Hypothalamus (tissue), 51 donors: ENCODE results near the gene GALT.
A peak's percentile ranks its signal among the peaks of the same experiment; 100 is the strongest.
"Not testable (repeated sequence)": the region's sequence is repeated elsewhere in the genome, so short reads cannot be mapped to it uniquely, and the experiment has no call there.

Experiments
- DNase-seq, 51 donors: peaks; one replicate each; lab custom pipeline; 2025; lab: John Stamatoyannopoulos, UW

Gene GALT

DNA sequence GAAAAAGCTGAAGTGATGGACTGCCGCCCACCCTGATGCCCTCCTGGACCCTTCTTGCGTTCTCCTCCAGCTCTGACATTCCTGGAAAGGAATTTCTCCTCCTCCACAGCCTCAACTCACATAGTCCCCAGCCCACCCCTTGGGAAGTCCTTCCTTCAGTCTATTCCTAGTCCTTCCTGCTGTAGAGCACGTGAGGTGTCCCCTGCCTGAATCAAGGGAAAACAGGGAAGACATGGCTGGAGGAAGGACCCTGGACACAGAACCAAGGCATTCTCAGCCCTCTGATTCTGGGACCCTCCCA is 21.3 kb upstream of the GALT start:
- no peak for DNase-seq

DNA sequence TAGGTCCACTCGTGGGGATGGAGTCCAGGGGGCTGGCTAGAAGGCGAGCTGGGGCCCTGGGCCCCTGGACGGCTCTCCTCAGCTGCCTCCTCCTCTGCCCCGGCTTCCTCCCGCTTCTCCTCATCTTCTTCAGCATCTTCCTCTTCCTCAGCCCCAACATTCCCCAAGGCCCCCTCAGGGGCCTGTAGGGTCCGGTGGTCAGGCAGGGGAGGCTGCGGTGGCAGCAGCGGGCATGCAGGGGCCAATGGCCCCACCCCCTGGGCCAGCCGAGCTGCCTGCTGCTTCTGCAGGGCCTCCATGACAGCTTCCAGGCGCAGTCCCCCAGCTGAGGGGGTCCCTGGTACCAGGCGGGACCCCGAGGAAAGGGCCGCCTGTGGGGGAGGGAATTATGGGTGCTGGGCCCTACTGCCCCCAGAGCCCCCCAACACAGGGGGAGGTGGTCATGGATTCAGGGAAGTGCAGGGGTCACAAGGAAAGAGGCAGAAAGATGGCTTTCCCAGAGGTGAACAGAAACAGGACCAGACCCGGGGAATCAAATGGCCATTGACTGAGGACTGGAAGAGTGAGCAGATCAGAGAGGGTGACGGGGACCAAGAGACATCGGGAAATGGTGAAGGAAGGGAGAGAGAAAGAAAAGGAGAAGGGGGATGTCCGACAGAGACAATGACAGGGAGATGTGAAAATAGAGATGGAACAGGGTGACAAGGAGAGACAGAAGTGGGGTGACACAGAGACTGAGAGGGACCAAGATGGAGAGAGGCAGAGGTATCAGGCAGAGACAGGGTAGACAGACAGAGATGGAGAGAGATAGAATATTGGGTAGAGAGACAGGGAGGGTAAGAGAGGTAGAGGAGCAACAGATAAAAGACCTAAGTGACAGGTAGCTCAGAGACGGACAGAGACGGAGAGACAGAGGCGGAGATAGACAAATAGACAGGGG is 18.5 kb upstream of the GALT start:
- DNase-seq: no peak

DNA sequence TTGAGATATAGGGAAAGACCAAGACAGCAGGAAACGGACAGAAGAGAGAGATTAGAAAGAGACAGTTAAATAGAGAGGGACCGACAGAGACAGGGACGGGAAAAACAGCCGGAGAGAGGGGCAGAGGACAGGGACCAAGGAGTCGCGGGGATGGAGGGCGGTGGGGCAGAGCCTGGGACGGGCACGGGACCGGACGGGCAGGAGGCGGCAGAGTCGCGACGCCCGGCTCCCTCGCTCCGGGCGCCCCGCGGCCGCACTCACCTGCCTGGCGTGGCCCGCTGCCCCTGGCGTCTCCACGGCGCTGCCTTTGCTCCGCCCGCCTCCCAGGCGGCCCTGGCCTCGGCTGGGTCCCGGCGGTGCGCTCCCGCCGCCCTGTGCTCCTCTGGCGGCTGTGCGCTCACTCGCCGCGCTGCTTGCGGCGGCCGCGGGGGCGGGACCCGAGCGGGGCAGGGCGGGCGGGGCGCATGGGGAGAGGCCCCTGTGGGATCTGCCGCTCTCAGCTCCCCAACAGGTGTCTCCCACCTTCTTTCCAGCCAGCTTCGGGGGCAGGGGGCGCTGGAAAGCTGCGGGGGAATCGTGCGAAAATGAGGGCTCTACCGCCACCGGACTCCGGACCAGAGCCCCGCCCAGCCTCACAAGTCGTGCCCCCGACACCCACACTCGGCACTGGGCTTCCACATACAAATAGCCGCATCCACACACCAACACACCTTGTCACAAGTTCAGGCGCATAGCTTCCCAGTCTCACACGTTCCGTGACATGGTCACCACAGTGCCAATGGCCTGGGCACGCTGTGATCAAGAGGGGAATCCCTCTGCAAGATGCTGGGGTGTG is 17.6 kb upstream of the GALT start, which contains the start of gene ARID3C:
Gene ARID3C, minus strand, starts transcription at position 411 of the 835 bp plus-strand sequence. CDS start 1,052 bp downstream, outside the sequence.
- peak in 3 of 51 donors; percentile 15 to 19 (median 19) for DNase-seq

DNA sequence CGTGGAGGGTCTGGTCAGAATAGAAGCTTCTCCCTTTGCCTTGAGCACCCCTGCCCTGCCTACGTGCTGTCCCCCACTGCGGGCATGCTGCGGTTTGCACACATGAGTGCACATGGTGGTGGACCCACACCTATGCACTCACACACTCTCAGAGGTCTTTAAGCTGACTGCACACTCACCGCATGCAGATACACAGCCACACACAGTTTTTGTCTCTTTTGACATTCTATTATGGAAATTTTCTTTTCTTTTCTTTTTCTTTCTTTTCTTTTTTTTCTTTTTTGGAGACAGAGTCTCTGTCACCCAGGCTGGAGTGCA is 17.0 kb upstream of the GALT start:
- no peak for DNase-seq

DNA sequence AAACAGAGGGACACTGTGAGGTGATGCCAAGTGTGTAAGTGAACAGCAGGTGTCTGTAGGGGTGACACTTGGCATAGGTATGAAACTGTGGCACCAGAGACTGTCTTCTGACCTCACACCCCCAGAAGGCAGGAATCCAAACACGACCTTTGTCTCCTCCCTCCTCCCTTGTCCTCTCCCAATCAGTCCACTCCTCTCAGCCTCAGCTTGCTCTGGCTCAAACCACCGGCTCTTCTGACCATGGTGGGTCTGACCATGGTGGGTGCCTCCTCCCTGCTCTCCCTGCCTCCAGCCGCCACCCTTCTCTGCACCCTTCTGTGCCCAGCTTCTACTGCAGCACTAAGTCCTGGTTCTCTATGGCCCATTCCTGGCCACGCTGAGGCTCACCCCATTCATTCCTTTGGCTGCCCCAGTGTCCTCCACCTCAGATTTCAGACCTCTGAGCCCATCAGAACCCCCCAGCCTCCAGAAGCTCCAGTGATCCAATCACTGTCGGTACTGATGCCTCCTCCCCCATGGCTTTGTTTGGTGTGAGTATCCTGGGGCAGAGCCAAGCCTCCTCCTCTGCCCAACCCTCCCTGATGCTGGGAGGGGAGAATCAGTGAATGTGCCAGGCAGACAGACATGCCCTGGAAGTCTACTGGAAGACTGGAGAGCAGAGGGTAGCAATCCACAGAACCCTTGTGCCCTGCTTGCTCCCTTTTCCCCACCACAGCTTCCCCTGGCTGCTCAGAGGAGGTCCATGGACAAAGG is 15.9 kb upstream of the GALT start:
- DNase-seq: no peak

DNA sequence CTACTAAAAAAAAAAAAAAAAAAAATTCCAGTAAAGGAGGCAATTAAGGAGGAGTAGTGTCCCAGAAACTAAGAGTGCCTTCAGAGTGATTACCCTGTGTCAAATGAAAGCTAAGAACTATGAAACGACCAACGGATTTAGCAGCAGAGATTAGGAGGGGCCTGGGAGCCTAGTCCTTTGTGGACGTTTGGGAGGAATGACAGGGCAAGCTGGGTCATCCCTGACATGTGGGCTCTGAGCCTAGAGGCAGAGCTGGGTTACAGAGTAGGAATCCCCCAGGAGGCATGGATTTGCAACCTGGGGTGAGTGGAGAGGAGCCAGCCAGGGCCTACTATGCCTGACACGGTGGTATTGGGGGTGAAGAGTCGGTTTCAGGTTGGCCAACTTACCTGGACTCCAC is 13.3 kb upstream of the GALT start:
- DNase-seq: no peak

DNA sequence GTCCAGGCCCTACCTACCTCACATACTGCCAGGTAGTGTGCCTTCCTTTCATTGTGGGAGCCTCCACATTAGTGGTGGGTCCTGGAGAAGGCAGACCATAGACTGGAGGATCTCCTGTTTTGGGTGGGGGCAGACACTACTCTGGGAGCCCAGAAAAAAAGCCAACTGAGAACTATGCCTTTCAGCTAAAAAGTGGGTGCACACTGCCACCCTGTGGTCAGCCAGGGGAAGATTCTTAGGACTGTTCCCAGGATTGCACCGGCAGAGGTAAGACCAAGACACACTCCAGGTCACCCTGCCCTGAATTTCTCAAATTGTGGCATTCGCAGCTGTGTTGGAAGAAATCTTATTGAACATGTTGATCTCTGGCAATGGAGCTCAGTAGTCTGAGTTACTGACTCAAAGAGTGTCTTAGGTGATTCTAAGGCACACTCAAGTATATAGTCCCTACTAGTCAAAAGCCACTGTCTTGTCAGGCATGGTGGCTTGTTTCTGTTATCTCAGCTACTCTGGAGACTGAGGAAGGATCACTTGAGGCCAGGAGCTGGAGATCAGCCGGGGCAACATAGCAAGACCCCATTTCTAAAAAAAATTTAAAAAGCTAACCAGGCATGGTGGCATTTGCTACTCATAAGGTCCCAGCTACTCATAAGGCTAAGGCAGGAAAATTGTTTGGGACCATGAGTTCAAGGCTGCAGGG is 12.5 kb upstream of the GALT start:
- DNase-seq: peak in 41 of 51 donors; percentile 13 to 73 (median 45)

DNA sequence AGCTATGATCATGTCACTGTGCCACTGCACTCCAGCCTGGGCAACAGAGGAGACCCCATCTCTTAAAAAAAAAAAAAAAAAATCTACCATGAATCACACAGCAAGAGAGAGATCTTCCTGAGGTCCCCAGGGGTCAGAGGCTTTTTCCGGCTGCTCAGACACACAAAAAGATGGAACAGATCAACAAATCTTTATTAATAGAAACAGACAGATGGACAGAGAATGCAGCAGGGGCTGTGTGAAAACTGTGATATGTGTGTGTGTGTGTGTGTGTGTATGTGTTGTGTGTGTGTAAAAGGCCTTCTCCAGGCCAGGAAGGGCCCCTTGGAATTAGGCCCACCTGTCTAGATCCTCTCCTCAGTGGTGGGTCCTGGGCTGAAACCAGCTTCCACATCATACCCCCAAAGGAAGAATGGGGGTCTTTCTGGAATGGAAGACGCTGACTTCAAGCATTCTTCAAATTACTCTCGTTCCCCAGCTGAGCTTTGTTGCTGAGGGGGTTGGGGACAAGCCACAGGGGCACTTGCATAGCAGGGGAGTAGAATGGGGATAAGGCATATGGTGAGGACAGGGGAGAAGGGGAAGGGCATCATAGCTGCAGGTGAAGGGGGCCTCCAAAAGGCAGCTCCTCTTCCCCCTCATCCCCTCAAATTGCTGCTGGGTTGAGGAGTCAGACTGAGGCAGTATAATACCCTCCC is 11.8 kb upstream of the GALT start:
- no peak for DNase-seq

DNA sequence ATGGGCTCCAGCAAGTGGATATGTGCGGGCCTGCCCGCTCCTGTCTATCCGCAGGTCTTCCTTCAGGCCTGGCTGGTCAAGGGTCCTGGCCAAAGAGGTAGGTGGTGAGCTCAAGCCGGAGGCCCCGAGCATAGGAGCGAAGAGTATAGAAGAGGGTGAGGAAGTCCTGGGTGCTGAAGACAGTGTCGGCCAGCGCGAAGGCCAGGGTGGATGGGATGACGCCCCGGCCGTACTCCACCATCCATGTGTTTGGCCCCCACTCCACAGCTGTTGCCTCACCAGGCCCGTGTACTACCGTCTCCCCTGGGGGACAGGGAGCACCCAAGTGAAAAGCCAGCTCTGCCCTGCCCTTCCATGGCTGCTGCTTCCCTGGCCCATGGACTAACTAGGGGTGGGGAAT is 10.9 kb upstream of the GALT start:
- no peak for DNase-seq

DNA sequence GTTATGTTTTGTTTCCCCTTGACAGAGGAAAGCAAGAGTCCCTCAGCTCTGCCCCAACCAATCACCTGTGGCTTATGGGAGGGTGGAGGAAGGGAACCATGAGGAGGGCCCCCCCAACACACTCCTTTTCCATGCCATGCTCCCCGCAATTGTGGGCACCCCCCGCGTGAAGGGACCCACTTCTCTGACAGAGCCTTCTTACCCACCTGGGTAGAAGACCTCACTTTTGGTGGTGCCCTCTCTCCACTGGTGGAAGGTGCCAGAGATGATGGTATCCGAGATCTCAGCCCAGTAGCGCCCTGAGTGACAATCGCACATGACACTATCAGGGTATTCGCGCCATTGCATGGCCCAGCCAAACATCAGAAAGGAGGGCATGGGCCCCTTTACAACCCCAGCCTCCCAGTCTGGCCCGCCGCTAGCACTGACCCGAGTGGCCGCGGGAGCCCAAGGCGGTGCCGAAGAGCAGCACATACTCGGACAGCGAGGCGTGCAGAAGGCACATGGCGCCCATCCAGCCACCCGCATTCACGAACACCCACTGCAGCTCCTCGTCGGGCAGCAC is 9.6 kb upstream of the GALT start:
- peak in 8 of 51 donors; percentile 28 to 59 (median 50) for DNase-seq

DNA sequence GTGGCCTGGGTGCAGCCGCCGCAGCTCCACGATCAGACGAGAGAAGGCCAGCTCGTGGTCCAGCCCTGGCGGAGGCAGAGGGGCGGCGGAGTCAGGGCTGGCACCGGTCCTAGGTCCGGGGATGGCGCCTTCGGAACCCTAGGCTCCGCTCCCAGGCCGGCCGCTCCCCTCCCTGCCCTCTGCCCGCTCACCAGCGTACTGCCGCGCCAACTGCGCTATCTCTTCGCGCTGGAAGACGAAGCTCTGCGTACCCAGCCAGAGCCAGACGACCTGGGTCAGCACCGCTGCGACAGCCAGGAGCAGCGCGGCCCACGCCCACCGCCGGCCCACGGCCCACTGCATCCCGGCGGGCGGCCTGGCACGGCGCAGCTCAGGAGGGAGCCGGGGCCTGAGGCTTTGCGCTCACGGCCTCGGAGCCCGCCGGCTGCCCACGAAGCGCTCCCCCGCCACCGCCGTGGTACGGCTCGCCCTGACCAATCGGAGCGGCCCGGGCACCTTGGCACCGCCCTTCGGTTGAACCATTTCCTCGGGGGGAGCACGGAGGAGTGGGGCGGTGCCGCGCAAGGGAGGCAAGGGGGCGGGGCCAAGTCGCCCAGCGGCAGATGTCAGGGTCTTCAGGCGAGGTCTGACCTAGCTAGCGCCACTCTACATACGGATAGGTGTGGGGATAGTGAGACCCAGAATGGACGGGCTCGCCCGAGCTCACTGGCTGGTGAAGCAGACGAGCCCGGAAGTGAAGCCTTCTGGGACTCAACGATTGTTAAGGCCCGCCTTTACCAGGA is 8.9 kb upstream of the GALT start, which contains the start of gene SIGMAR1:
Gene SIGMAR1, minus strand, starts transcription at position 432 of the 782 bp plus-strand sequence. Its CDS starts 90 bp downstream, at position 342.
- peak; percentile 52 to 97 (median 88) for DNase-seq

DNA sequence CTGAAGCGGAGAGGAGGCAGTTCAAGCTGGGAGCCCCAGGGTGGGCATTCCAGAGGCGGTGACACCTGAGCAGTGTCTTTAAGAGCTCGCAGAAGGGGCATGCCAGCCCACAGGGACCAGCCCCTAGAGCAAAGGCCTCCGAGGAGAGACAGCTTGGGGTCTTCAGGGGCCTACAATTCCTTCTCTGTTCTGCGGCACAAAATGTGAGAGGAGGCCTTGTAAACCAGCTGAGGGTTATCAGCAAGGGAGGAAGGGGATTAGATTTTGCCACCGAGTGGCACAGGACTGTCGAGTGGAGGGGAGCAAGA is 8.4 kb upstream of the GALT start:
- DNase-seq: peak in 1 of 51 donors; percentile 38

DNA sequence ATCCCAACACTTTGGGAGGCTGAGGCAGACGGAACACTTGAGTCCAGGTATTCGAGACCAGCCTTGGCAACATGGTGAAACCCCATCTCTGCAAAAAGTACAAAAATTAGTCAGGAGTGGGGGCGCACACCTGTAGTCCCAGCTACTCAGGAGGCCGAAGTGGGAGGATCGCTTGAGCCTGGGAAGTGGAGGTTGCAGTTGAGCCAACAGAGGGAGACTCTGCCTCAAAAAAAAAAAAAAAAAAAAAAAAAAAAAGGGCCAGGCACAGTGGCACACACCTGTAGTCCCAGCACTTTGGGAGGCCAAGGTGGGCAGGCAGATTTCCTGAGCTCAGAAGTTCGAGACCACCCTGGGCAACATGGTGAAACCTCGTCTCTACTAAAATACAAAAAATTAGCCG is 7.2 kb upstream of the GALT start:
- not testable (repeated sequence) for DNase-seq

DNA sequence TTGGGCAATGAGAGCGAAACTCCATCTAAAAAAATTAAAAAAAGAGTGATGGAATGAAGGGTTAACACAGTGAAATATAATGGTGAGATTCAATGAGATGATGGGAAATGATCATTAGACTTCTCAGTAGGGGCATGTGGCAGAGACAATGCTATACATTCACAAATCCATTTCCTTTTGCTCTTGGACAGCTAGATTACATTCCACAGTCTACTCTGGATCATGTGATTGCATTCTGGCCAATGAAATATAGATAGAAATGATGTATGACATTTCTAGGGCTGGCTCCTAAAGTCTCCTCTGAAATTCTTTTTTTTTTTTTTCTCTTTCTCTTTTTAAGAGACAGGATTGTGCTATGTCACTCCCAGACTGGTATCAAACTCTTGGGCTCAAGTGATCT is 3.8 kb upstream of the GALT start:
- no peak for DNase-seq

DNA sequence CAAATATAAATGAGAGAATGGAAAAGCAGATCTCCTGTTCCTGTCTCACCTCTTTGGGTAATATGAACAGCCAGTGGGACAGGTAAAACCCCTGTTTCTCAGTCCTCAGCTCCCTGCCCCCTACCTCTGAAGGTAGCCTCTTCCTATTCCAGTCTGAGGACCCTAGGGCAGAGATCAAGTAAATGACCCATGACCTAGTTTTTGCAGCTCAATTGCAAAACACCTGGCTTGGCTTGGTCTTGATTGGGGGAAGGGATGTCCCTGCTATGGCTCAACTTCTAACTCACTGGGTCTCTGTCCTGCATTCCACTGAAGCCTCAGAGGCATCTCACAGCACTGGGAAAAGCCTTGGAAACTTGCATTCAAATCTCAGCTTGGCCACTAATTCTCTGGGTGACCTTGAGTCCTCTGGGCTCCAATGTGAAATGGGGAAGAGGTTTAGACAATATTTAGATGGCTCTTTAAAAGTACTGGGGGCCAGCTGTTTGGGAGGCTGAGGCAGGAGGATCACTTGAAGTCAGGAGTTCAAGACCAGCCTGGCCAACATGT is 1.6 kb upstream of the GALT start:
- DNase-seq: no peak

DNA sequence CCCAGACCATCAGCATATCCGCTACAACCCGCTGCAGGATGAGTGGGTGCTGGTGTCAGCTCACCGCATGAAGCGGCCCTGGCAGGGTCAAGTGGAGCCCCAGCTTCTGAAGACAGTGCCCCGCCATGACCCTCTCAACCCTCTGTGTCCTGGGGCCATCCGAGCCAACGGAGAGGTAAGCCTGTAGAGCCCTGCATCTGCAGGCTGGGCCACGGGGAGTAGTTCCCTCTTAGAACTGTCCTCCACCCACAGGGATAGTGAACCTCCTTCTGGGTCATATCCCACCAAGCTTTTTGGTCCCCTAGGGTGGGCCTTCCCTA is 569 bp downstream of the GALT start:
- DNase-seq: peak in 1 of 51 donors; percentile 45

DNA sequence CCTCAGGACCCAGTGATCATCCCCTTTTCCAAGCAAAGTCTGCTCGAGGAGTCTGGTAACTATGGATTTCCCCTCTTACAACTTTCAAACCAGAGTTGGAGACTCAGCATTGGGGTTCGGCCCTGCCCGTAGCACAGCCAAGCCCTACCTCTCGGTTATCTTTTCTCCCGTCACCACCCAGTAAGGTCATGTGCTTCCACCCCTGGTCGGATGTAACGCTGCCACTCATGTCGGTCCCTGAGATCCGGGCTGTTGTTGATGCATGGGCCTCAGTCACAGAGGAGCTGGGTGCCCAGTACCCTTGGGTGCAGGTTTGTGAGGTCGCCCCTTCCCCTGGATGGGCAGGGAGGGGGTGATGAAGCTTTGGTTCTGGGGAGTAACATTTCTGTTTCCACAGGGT is 1.2 kb downstream of the GALT start:
- DNase-seq: no peak

DNA sequence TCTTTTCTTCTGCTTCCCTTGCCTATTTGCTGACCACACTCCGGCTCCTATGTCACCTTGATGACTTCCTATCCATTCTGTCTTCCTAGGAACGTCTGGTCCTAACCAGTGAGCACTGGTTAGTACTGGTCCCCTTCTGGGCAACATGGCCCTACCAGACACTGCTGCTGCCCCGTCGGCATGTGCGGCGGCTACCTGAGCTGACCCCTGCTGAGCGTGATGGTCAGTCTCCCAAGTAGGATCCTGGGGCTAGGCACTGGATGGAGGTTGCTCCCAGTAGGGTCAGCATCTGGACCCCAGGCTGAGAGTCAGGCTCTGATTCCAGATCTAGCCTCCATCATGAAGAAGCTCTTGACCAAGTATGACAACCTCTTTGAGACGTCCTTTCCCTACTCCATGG is 2.2 kb downstream of the GALT start:
- no peak for DNase-seq

DNA sequence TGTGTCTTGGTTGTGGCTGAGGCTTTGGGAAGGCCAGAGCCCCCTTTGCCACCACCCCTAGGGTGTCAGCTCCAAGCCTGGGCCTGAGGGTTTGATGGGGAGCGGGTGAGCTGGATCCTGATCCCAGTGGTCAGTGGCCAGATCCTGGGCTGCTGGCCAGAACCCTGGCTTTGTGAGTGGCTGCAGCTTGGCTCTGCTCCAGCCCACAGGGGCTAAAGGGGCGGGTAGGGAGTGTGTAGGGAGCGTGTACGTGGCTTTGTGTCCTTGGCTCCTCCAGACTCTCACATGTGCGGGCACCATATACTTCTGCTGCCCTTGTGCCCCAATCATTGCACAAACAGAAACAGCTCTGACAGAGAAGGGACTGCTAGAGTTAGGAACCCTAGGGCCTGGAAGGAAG is 4.3 kb downstream of the GALT start:
- DNase-seq: peak in 24 of 51 donors; percentile 6 to 54 (median 37)
